Frontal cortex (tissue), 4 donors: Measurements from ENCODE around the gene SYTL5. TPM values are rescaled to one million over a fixed set of nuclear protein-coding genes. Genes with fewer than 3 reads are reported as not detected.
A peak's percentile ranks its signal among the peaks of the same experiment; 100 is the strongest.

Source experiments
- DNase-seq, 2 donors: peaks; one replicate each; pipeline ENCODE4 v3.0.0; 2012; ENCODE audit warnings: low spot score in 2 of 2
- FAIRE-seq: peaks from 2 replicates; lab custom pipeline; 2012; peaks lifted over from hg19 to GRCh38; lab: Jason Lieb, UNC
- total RNA-seq: library from RNA; depleted of rRNA; stranded (reverse); fragments of >200 nt; gene quantifications from one replicate; pipeline ENCODE4 v1.2.3, GENCODE V29; 2014
- donor health status: control.
- donor health status: control.
- donor health status: control.

SYTL5 gene
- total RNA-seq, 1 donor from 2014 or later: 4.9 TPM

GRCh38 chrX:38124000-38124399 lies 117.6 kb downstream of the SYTL5 start:
- FAIRE-seq: no peak
- DNase-seq: no peak

- DNase-seq: no peak
- no peak for FAIRE-seq
Observed at GRCh38 chrX:38126179-38126578, 119.8 kb downstream of the SYTL5 start.

- FAIRE-seq: no peak
Observed at GRCh38 chrX:38127961-38128360, 121.6 kb downstream of the SYTL5 start.

GRCh38 chrX:38129366-38129765 lies 123.0 kb downstream of the SYTL5 start:
- no peak for FAIRE-seq
- DNase-seq: no peak

More at GRCh38 chrX:38127961-38128360, 121.6 kb downstream of the SYTL5 start:
- no peak for DNase-seq

GRCh38 chrX:38138157-38138891 lies 132.0 kb downstream of the SYTL5 start:
- DNase-seq (no peak), FAIRE-seq (no peak)

- FAIRE-seq (no peak), DNase-seq (no peak)
Observed at GRCh38 chrX:38138900-38139299, 132.5 kb downstream of the SYTL5 start.

GRCh38 chrX:38142610-38143009 lies 136.3 kb downstream of the SYTL5 start:
- FAIRE-seq (no peak), DNase-seq (no peak)

- FAIRE-seq: no peak
- DNase-seq: no peak
Observed at GRCh38 chrX:38149016-38149415, 142.7 kb downstream of the SYTL5 start.

- no peak for FAIRE-seq
- DNase-seq: no peak
Observed at GRCh38 chrX:38150993-38151392, 144.6 kb downstream of the SYTL5 start.

- no peak for DNase-seq
Observed at GRCh38 chrX:38151441-38151840, 145.1 kb downstream of the SYTL5 start.

GRCh38 chrX:38154340-38154739 lies 148.0 kb downstream of the SYTL5 start:
- DNase-seq (no peak), FAIRE-seq (no peak)

More at GRCh38 chrX:38151441-38151840, 145.1 kb downstream of the SYTL5 start:
- FAIRE-seq: no peak

GRCh38 chrX:38154818-38155217 lies 148.5 kb downstream of the SYTL5 start:
- DNase-seq: no peak
- FAIRE-seq: no peak

- DNase-seq (no peak), FAIRE-seq (no peak)
Observed at GRCh38 chrX:38156838-38157237, 150.5 kb downstream of the SYTL5 start.

- DNase-seq: no peak
- FAIRE-seq: no peak
Observed at GRCh38 chrX:38163193-38163592, 156.8 kb downstream of the SYTL5 start.

- no peak for DNase-seq
- FAIRE-seq: no peak
Observed at GRCh38 chrX:38165023-38165422, 158.7 kb downstream of the SYTL5 start.

- FAIRE-seq: peak; percentile 30
- DNase-seq: peak in 1 of 2 donors; percentile 2
Observed at GRCh38 chrX:38166478-38167083, 160.2 kb downstream of the SYTL5 start.

- DNase-seq: no peak
- FAIRE-seq: no peak
Observed at GRCh38 chrX:38170556-38170955, 164.2 kb downstream of the SYTL5 start.

GRCh38 chrX:38172596-38172995 lies 166.2 kb downstream of the SYTL5 start:
- no peak for DNase-seq

GRCh38 chrX:38175139-38175538 lies 168.8 kb downstream of the SYTL5 start:
- DNase-seq: peak in 1 of 2 donors; percentile 4
- no peak for FAIRE-seq

More at GRCh38 chrX:38172596-38172995, 166.2 kb downstream of the SYTL5 start:
- FAIRE-seq: no peak

- FAIRE-seq: no peak
- no peak for DNase-seq
Observed at GRCh38 chrX:38178396-38178795, 172.0 kb downstream of the SYTL5 start.
